Right renal pelvis (tissue), 4 donors: ENCODE results near the gene PAFAH1B2. TPM values are rescaled to one million over a fixed set of nuclear protein-coding genes. Genes with fewer than 3 reads are reported as not detected.
"Not testable (repeated sequence)": the region's sequence is repeated elsewhere in the genome, so short reads cannot be mapped to it uniquely, and the experiment has no call there.

Source experiments
- DNase-seq, 4 donors: peaks; one replicate each; pipeline ENCODE4 v3.0.0-alpha.2; 2013; ENCODE audit warnings: low read depth in 4 of 4, low spot score in 3 of 4, missing footprints in 1 of 4
- polyA plus RNA-seq, 4 donors: library from polyadenylated mRNA; unstranded; fragments of 120-200 nt; gene quantifications; one replicate each; pipeline ENCODE4 v1.2.1, GENCODE V29; 2013; ENCODE audit not compliant: insufficient read length in 4 of 4

PAFAH1B2 gene
- polyA plus RNA-seq, 4 donors = 69.0 to 76.5 (median 72.1) TPM

DNA sequence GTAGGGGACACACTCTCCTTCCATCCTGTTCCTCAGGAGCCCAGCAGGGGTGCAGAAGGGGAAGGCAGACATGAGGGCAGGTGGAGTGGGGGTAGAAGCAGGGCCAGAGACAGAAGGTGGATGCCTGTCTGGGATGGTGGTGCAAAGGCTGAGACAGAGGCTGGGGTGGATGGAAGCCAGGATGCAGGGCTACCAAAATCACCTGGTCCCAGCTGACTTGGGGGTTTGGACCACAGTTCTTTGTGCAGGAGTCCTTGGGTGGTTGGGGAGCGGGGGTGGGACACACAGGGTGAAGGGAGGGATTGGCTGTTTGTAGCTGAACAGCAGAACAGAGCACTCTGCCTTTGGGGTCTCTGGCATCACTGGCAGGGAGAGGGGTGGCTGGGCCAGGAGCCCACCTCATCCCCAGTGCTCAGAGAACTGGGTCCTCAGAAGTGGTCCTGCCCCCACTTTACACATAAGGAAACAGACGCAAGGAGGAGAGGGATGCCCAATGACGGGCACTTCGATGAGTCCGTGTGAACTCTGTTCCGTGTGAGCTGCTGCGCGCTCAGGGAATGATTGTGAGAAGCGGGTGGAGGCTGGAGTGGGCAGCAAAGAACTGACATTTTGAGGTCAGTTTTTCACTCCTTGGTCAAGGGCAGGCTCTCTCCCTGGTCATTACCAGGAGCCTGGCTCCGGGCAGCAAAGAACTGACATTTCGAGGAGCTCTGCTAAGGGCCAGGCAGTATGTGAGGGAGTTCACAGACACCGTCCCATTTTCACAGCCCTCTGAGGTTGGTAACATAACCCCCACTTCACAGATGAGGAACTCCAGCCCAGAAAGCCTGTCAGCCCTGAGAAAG is 56.9 kb downstream of the PAFAH1B2 start:
- DNase-seq = no peak

- no peak for DNase-seq
Measured at GRCh38 chr11:117201658-117202305, 57.7 kb downstream of the PAFAH1B2 start.

GRCh38 chr11:117202386-117203068 is 58.4 kb downstream of the PAFAH1B2 start:
- DNase-seq = no peak

- no peak for DNase-seq
Measured at GRCh38 chr11:117203069-117203407, 59.0 kb downstream of the PAFAH1B2 start.

DNA sequence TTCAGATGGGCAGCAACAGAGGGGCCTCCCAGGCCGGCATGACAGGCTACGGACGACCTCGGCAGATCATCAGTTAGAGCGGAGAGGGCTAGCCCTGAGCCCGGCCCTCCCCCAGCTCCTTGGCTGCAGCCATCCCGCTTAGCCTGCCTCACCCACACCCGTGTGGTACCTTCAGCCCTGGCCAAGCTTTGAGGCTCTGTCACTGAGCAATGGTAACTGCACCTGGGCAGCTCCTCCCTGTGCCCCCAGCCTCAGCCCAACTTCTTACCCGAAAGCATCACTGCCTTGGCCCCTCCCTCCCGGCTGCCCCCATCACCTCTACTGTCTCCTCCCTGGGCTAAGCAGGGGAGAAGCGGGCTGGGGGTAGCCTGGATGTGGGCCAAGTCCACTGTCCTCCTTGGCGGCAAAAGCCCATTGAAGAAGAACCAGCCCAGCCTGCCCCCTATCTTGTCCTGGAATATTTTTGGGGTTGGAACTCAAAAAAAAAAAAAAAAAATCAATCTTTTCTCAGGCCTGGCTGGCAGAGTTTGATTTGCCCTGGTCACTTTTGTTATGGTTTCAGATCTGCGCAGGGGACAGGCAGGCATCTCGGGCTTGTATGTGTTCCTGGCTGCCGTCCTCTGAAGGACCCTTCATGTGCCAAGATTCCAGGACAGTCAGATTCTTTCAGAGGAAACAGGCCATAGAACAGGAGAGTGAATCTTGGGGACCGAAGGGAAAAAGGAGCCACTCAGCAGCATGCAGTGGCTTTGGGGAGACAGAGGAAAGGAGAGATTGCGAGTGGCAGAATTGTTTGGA is 60.4 kb downstream of the PAFAH1B2 start:
- DNase-seq = no peak

- DNase-seq = no peak
Measured at GRCh38 chr11:117205211-117205818, 61.2 kb downstream of the PAFAH1B2 start.

- not testable (repeated sequence) for DNase-seq
Measured at GRCh38 chr11:117206111-117206510, 62.0 kb downstream of the PAFAH1B2 start.

DNA sequence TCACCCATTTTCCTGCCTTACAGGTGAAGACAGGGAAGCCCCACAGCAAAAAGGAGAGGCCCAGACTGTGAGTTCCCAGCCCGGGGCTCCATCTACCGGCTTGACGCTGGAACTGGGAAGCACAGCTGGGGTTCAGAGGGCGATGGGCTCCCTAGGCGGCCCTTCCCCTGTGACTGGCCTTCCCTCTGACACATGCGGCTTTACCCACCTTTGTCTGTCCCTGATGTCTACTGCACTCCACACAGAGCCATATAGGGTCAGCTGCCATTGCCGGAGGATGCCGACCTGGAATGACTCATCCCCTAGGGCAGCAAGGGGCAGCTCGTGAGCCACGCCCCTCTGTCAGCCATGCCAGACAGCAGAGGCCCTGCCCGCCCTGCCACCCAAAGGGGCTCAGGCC is 62.8 kb downstream of the PAFAH1B2 start:
- not testable (repeated sequence) for DNase-seq

DNA sequence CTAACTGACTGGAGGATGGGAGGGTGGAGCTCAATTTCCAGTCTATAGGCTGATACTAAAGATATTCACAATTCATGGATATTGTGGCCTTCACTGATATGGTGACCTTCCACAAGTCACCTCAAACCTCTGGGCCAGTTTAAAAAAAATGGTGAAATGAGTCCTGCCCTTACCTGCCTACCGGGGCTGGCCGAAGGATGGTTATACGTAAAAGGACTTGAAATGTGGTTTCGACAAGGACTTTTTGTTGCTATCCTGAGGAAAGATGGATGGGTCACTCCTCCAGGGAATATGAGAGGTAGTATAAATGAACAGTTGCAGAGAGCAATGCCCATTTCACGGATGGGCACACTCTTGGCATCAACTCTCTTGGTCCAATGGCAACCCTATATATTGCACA is 63.4 kb downstream of the PAFAH1B2 start:
- DNase-seq = not testable (repeated sequence)

DNA sequence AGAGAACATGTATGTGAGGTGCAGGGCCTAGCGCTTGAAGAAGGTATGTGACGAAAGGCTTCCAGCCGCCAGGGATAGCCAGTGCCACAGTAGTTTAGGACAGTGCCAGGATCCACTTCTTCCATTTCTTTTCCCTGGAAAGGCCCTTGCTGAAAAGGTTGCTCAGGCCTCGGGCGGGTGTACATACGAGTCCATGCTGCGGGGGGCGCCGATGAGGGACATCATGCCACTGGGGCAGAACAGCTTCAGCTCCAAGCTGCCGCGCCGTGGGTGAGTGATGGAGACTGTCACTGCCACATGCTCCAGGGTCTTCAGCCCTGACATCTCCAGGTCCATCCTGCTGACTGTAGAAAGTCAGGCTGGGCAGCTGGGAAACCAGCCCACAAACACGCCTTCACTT is 64.6 kb downstream of the PAFAH1B2 start:
- not testable (repeated sequence) for DNase-seq

DNA sequence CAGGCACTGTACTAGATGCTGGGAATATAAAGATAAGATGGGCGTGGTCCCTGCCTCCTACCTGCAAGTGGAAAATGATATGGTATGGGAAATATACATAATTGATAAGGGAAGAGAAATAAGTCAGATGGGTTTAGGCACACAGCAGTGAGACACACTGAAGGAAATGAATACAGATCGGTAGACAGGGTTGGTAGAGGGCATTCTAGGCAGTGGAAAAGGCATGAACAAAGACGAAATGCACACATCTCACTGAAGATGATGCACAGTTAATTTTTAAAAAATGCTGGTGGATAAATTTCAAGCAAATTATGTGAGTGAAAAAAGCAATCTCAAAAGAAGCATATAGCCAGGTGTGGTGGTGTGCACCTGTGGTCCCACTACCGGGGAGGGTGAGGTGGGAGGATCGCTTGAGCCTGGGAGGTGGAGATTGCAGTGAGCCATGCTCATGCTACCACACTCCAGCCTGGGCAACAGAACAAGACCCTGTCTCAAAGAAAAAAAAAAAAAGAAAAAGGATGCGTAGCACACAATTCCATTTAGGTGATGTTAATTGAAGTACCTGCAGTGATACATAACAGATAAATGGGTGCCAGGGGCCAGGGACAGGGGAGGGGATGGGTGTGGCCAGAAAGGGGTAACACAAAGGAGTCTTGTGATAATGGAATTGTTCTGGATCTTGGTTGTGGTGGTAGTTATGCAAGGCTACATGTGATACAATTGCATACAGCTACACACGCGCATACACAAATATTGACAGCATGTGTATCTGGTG is 65.5 kb downstream of the PAFAH1B2 start:
- not testable (repeated sequence) for DNase-seq

GRCh38 chr11:117210620-117211019 is 66.5 kb downstream of the PAFAH1B2 start:
- DNase-seq = no peak

GRCh38 chr11:117212697-117213355 is 68.7 kb downstream of the PAFAH1B2 start:
- DNase-seq = no peak

GRCh38 chr11:117214404-117215110 is 70.5 kb downstream of the PAFAH1B2 start:
- DNase-seq = no peak

- DNase-seq = no peak
Measured at GRCh38 chr11:117217141-117218084, 73.3 kb downstream of the PAFAH1B2 start.

DNA sequence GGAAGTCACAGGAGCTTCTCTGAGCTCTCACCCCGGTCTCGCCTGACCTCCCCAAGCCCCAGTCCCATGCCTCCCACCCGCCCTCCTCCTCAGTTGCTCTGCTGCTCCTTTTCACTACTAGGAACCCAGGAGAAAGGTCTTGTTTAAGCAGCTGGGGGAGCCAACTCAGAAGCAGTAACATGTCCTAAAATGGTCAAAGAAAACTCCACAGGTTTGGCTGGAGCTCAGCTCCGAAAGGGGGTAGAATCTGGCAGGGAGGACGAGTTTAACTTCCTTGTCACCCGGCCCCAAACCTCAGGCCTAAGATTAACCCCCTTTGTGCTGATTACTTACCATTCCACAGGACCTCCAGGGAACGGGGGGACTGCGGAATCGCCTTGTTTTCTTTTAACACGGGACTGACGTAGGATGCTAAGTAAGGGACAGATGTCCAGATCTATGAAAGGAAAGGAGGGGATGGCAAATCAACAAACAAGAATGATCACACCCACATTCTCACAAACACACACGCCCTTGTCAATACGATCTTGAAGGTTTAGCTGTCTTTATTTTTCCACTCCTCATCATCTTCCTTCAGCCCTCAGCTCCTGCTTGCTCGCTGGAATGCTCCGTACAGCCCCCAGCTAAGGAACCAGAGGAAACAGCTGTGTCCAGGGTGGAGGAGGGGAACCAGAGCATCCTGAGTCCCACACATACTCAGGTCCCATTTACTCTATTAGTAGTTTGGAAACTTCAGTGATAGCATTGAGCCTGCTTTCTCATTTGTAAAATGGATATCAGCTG is 74.2 kb downstream of the PAFAH1B2 start:
- no peak for DNase-seq
